Measurements from ENCODE around the gene TRAPPC10.
"Not testable (repeated sequence)": the region's sequence is repeated elsewhere in the genome, so short reads cannot be mapped to it uniquely, and the experiment has no call there.

DNA sequence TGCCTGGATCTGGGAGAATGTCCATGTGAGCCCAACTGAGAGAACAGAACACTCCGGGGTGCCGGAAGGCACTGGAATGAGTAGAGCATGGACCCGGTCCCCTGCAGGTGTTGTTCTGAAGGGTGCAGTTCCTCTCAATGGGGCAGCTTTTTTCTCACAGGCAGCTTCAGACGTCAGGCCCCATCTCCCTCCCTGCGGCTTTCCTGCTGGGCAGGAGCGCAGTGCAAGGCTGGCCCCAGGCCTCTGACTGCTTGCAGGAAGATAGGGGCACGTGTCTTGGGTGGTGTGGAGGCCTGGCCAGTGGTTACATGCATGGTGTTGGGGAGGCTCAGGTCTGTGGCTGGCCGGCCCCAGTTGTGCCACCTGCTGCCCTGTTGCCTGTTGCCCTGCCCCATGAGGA lies 131.9 kb downstream of the TRAPPC10 start:
- TF ChIP-seq EP300, POLR2A, POLR2AphosphoS5 (IDR thresholded peaks at IDR 0.05): not testable (repeated sequence)
- TF ChIP-seq, protein P1, sequence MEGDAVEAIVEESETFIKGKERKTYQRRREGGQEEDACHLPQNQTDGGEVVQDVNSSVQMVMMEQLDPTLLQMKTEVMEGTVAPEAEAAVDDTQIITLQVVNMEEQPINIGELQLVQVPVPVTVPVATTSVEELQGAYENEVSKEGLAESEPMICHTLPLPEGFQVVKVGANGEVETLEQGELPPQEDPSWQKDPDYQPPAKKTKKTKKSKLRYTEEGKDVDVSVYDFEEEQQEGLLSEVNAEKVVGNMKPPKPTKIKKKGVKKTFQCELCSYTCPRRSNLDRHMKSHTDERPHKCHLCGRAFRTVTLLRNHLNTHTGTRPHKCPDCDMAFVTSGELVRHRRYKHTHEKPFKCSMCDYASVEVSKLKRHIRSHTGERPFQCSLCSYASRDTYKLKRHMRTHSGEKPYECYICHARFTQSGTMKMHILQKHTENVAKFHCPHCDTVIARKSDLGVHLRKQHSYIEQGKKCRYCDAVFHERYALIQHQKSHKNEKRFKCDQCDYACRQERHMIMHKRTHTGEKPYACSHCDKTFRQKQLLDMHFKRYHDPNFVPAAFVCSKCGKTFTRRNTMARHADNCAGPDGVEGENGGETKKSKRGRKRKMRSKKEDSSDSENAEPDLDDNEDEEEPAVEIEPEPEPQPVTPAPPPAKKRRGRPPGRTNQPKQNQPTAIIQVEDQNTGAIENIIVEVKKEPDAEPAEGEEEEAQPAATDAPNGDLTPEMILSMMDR (IDR thresholded peaks at IDR 0.05): not testable (repeated sequence)
